ENCODE results near the gene RGL1.

Gene RGL1

GRCh38 chr1:183893561-183894289 is 88.8 kb downstream of the RGL1 start:
- DNase-seq: no peak

- DNase-seq: no peak
These were observed 89.3 kb downstream of the RGL1 start for GRCh38 chr1:183894290-183894565.

- no peak for DNase-seq
These were observed 91.6 kb downstream of the RGL1 start for GRCh38 chr1:183896466-183897048.

- no peak for DNase-seq
These were observed 93.1 kb downstream of the RGL1 start for GRCh38 chr1:183898001-183898396.

- no peak for DNase-seq
These were observed 93.7 kb downstream of the RGL1 start for GRCh38 chr1:183898610-183899009.

- no peak for DNase-seq
These were observed 96.9 kb downstream of the RGL1 start for GRCh38 chr1:183901748-183902330.

- DNase-seq: no peak
These were observed 98.2 kb downstream of the RGL1 start for GRCh38 chr1:183903101-183903500.

GRCh38 chr1:183905508-183906113 is 100.7 kb downstream of the RGL1 start:
- DNase-seq: no peak

GRCh38 chr1:183907070-183907469 is 102.2 kb downstream of the RGL1 start:
- DNase-seq: no peak

- DNase-seq: no peak
These were observed 103.2 kb downstream of the RGL1 start for GRCh38 chr1:183908079-183908478.

GRCh38 chr1:183909672-183910071 is 104.8 kb downstream of the RGL1 start:
- no peak for DNase-seq

- DNase-seq: no peak
These were observed 105.9 kb downstream of the RGL1 start for GRCh38 chr1:183910845-183911244.

GRCh38 chr1:183911285-183911684 is 106.4 kb downstream of the RGL1 start:
- no peak for DNase-seq

GRCh38 chr1:183912265-183912886 is 107.5 kb downstream of the RGL1 start:
- no peak for DNase-seq

GRCh38 chr1:183913567-183913993 is 108.7 kb downstream of the RGL1 start:
- DNase-seq: no peak

- DNase-seq: no peak
These were observed 109.4 kb downstream of the RGL1 start for GRCh38 chr1:183914276-183914675.

- no peak for DNase-seq
These were observed 110.0 kb downstream of the RGL1 start for GRCh38 chr1:183914891-183915290.

- peak; percentile 56 for DNase-seq
These were observed 110.9 kb downstream of the RGL1 start for GRCh38 chr1:183915625-183916510.

- DNase-seq: no peak
These were observed 111.7 kb downstream of the RGL1 start for GRCh38 chr1:183916574-183916973.

GRCh38 chr1:183918589-183918988 is 113.7 kb downstream of the RGL1 start:
- DNase-seq: no peak

GRCh38 chr1:183920651-183921050 is 115.7 kb downstream of the RGL1 start:
- no peak for DNase-seq

GRCh38 chr1:183922197-183922596 is 117.3 kb downstream of the RGL1 start:
- DNase-seq: no peak

GRCh38 chr1:183925947-183926346 is 121.0 kb downstream of the RGL1 start:
- no peak for DNase-seq
